Measurements from ENCODE around the gene PKP3. TPM values are rescaled to one million over a fixed set of nuclear protein-coding genes. Genes with fewer than 3 reads are reported as not detected.
"Not testable (repeated sequence)": the region's sequence is repeated elsewhere in the genome, so short reads cannot be mapped to it uniquely, and the experiment has no call there.

PKP3 gene
- total RNA-seq, 1 donor from 2014 or later = 0.52 TPM

GRCh38 chr11:420911-421321 lies 26.9 kb downstream of the PKP3 start:
- Histone ChIP-seq H3K27ac (replicated peaks) (no peak overlapping the region), H3K4me3 (no peak overlapping the region), H3K27me3 (ENCODE audit: low read depth) (peaks cover 82% of the 10 kb centered on the region), H3K9me3 (replicated peaks) (no peaks in the 10 kb centered on the region), H3K4me1 (peaks cover 21% of the 10 kb centered on the region), H3K36me3 (no peaks in the 10 kb centered on the region)
- DNase-seq = no peak
- intact Hi-C loops (cut with micrococcal nuclease) = no loop called here
- no peak for TF ChIP-seq CTCF (IDR thresholded peaks at IDR 0.05; ENCODE audit: borderline replicate concordance)

GRCh38 chr11:422249-422656 lies 28.2 kb downstream of the PKP3 start:
- no peak for DNase-seq
- no peak overlapping the region for H3K4me3 ChIP-seq
- intact Hi-C loops (cut with micrococcal nuclease) = no loop called here
- H3K36me3 ChIP-seq = no peaks in the 10 kb centered on the region
- peaks cover 7% of the 10 kb centered on the region for H3K4me1 ChIP-seq
- H3K27me3 ChIP-seq (ENCODE audit: low read depth) = peaks cover 82% of the 10 kb centered on the region
- TF ChIP-seq CTCF (IDR thresholded peaks at IDR 0.05; ENCODE audit: borderline replicate concordance) = no peak
- H3K27ac ChIP-seq (replicated peaks) = no peak overlapping the region
- H3K9me3 ChIP-seq (replicated peaks) = no peaks in the 10 kb centered on the region

- TF ChIP-seq CTCF (IDR thresholded peaks at IDR 0.05; ENCODE audit: borderline replicate concordance) = no peak
- Histone ChIP-seq H3K27ac (replicated peaks) (no peak overlapping the region), H3K4me3 (no peak overlapping the region), H3K36me3 (no peaks in the 10 kb centered on the region), H3K27me3 (ENCODE audit: low read depth) (peaks cover 73% of the 10 kb centered on the region), H3K9me3 (replicated peaks) (no peaks in the 10 kb centered on the region), H3K4me1 (no peaks in the 10 kb centered on the region)
- DNase-seq = no peak
- intact Hi-C loops (cut with micrococcal nuclease) = no loop called here
Observed at GRCh38 chr11:424232-424631, 30.2 kb downstream of the PKP3 start.

- DNase-seq = peak; percentile 5
Observed at GRCh38 chr11:424766-425165, 30.8 kb downstream of the PKP3 start.

GRCh38 chr11:425301-425700 lies 31.3 kb downstream of the PKP3 start:
- H3K27me3 ChIP-seq (ENCODE audit: low read depth) = peaks cover 66% of the 10 kb centered on the region
- intact Hi-C loops (cut with micrococcal nuclease) = no loop called here
- no peak for TF ChIP-seq CTCF (IDR thresholded peaks at IDR 0.05; ENCODE audit: borderline replicate concordance)

More at GRCh38 chr11:424766-425165, 30.8 kb downstream of the PKP3 start:
- peaks cover 71% of the 10 kb centered on the region for H3K27me3 ChIP-seq (ENCODE audit: low read depth)
- intact Hi-C loops (cut with micrococcal nuclease); H3K4me3 ChIP-seq; H3K36me3 ChIP-seq; H3K27ac ChIP-seq (replicated peaks); H3K9me3 ChIP-seq (replicated peaks); H3K4me1 ChIP-seq: not testable (repeated sequence)

GRCh38 chr11:426851-427250 lies 32.8 kb downstream of the PKP3 start:
- Histone ChIP-seq H3K4me3 (no peak overlapping the region), H3K9me3 (replicated peaks) (no peaks in the 10 kb centered on the region), H3K36me3 (no peaks in the 10 kb centered on the region), H3K27ac (replicated peaks) (no peak overlapping the region), H3K4me1 (no peaks in the 10 kb centered on the region), H3K27me3 (ENCODE audit: low read depth) (peaks cover 56% of the 10 kb centered on the region)
- intact Hi-C loops (cut with micrococcal nuclease) = no loop called here
- no peak for TF ChIP-seq CTCF (IDR thresholded peaks at IDR 0.05; ENCODE audit: borderline replicate concordance)
- no peak for DNase-seq

More at GRCh38 chr11:425301-425700, 31.3 kb downstream of the PKP3 start:
- Histone ChIP-seq H3K4me3 (no peak overlapping the region), H3K9me3 (replicated peaks) (no peaks in the 10 kb centered on the region), H3K27ac (replicated peaks) (no peak overlapping the region), H3K4me1 (no peaks in the 10 kb centered on the region), H3K36me3 (no peaks in the 10 kb centered on the region)
- DNase-seq = no peak

All from left ventricle myocardium inferior (tissue), 1 donor.